Activated CD4-positive, alpha-beta T cell treated with anti-CD3 and anti-CD28 coated beads, Interleukin-2, amount 10 ng/mL, durations not matched to agents 24 days and 14 days (primary cell): ENCODE data around the gene RHPN2. TPM values are rescaled to one million over a fixed set of nuclear protein-coding genes. Genes with fewer than 3 reads are reported as not detected.
"Not testable (repeated sequence)": the region's sequence is repeated elsewhere in the genome, so short reads cannot be mapped to it uniquely, and the experiment has no call there.

Experiments
- DNase-seq: peaks from one replicate; pipeline ENCODE4 v3.0.0; 2022
- H3K27ac Mint-ChIP-seq: one replicate; pipeline ENCODE4 v1.8.0; 2022; ENCODE audit warnings: mild to moderate bottlenecking, mixed read lengths
- H3K27me3 Mint-ChIP-seq: one replicate; pipeline ENCODE4 v1.8.0; 2022; ENCODE audit warnings: mixed read lengths
- H3K36me3 Mint-ChIP-seq: one replicate; pipeline ENCODE4 v1.8.0; 2022; ENCODE audit warnings: low read depth, mild to moderate bottlenecking, mixed read lengths
- H3K4me1 Mint-ChIP-seq: one replicate; pipeline ENCODE4 v1.8.0; 2021; ENCODE audit warnings: mixed read lengths
- H3K4me3 Mint-ChIP-seq: one replicate; pipeline ENCODE4 v1.8.0; 2022; ENCODE audit warnings: mild to moderate bottlenecking, moderate library complexity, mixed read lengths
- H3K9me3 Mint-ChIP-seq: one replicate; pipeline ENCODE4 v1.8.0; 2021; ENCODE audit warnings: mixed read lengths
- intact Hi-C: fragments of 100-400 bp; cut with micrococcal nuclease; formaldehyde crosslinking; loops from one replicate; pipeline ENCODE4 v1.15.1; 2023
- total RNA-seq: library from RNA; stranded (reverse); gene quantifications from 2 replicates; pipeline ENCODE4 v1.2.3, GENCODE V29; 2022

RHPN2 gene
- total RNA-seq, 1 donor from 2014 or later, result 2.8 TPM

DNA sequence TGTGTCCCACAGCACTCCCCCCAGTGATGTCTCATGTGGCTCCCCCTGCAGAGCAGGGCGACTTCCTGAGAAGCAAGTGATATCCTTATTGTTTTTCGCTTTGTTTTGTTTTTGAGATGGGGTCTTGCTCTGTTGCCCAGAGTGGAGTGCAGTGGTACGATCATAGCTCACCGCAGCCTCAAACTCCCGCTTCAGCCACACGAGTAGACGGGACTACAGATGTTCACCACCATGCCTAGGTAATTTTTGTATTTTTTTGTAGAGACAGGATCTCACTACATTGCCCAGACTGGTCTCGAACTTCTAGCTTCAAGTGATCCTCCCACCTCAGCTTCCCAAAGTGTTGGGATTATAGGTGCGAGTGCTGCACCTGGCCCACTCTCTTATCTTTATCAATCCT lies 97.9 kb downstream of the RHPN2 start:
- intact Hi-C loops, result no loop called here
- Mint-ChIP-seq H3K9me3 (no peaks in the 10 kb centered on the region), H3K36me3 (peaks cover 20% of the 10 kb centered on the region), H3K27ac (no peak overlapping the region), H3K27me3 (no peaks in the 10 kb centered on the region), H3K4me3 (no peak overlapping the region), H3K4me1 (peaks cover 9% of the 10 kb centered on the region)
- no peak for DNase-seq

- Mint-ChIP-seq H3K27ac (no peak overlapping the region), H3K36me3 (peaks cover 17% of the 10 kb centered on the region), H3K4me3 (no peak overlapping the region), H3K4me1 (no peaks in the 10 kb centered on the region), H3K27me3 (no peaks in the 10 kb centered on the region), H3K9me3 (no peaks in the 10 kb centered on the region)
- DNase-seq, result no peak
- intact Hi-C loops, result no loop called here
These were observed 119.4 kb downstream of the RHPN2 start for GRCh38 chr19:32945260-32945659.

GRCh38 chr19:32941273-32941672 lies 123.4 kb downstream of the RHPN2 start:
- H3K4me1 Mint-ChIP-seq, H3K9me3 Mint-ChIP-seq: not testable (repeated sequence)

GRCh38 chr19:32936065-32936464 lies 128.6 kb downstream of the RHPN2 start:
- Mint-ChIP-seq H3K4me1 (no peaks in the 10 kb centered on the region), H3K27me3 (no peaks in the 10 kb centered on the region), H3K36me3 (peaks cover 4% of the 10 kb centered on the region), H3K27ac (no peak overlapping the region), H3K4me3 (no peak overlapping the region), H3K9me3 (no peaks in the 10 kb centered on the region)
- DNase-seq, result no peak
- intact Hi-C loops, result no loop called here

More at GRCh38 chr19:32941273-32941672, 123.4 kb downstream of the RHPN2 start:
- H3K27me3 Mint-ChIP-seq, DNase-seq, H3K4me3 Mint-ChIP-seq, H3K36me3 Mint-ChIP-seq, H3K27ac Mint-ChIP-seq, intact Hi-C loops: not testable (repeated sequence)

- no peak for DNase-seq
- Mint-ChIP-seq H3K27ac (no peak overlapping the region), H3K4me3 (no peak overlapping the region), H3K27me3 (no peaks in the 10 kb centered on the region), H3K4me1 (no peaks in the 10 kb centered on the region), H3K36me3 (peaks cover 6% of the 10 kb centered on the region), H3K9me3 (no peaks in the 10 kb centered on the region)
- intact Hi-C loops, result no loop called here
These were observed 129.1 kb downstream of the RHPN2 start for GRCh38 chr19:32935629-32936028.

- H3K27ac Mint-ChIP-seq, result no peak overlapping the region
- intact Hi-C loops, result no loop called here
- no peaks in the 10 kb centered on the region for H3K27me3 Mint-ChIP-seq
- DNase-seq, result no peak
- peaks cover 20% of the 10 kb centered on the region for H3K36me3 Mint-ChIP-seq
- H3K4me3 Mint-ChIP-seq, result no peak overlapping the region
- peaks cover 6% of the 10 kb centered on the region for H3K9me3 Mint-ChIP-seq
- no peaks in the 10 kb centered on the region for H3K4me1 Mint-ChIP-seq
These were observed 131.1 kb downstream of the RHPN2 start for GRCh38 chr19:32933571-32933970.

DNA sequence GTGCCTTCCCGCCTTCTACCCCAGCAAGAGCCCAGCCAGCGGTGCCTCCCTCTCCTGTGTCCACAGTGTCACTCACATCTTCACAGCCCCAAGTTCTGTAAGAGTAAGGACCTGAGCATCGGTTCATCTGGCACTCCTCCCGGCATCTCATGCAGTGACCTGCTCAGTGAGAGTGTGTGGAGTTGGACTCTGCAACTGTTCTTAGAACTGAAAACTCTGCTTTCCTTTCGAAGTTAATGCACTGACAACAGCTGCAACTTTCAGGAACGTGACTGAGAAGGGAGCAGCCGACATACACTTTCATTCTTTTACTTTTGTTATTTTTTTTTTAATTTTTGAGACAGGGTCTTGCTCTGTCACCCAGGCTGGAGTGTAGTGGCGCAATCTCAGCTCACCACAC lies 134.1 kb downstream of the RHPN2 start:
- H3K27me3 Mint-ChIP-seq, result no peaks in the 10 kb centered on the region
- H3K4me3 Mint-ChIP-seq, result no peak overlapping the region
- H3K27ac Mint-ChIP-seq, result no peak overlapping the region
- H3K9me3 Mint-ChIP-seq, result peaks cover 14% of the 10 kb centered on the region
- no peak for DNase-seq
- H3K4me1 Mint-ChIP-seq, result no peaks in the 10 kb centered on the region
- intact Hi-C loops, result no loop called here
- peaks cover 29% of the 10 kb centered on the region for H3K36me3 Mint-ChIP-seq

- no peak for DNase-seq
- intact Hi-C loops, result no loop called here
- Mint-ChIP-seq H3K36me3 (peaks cover 29% of the 10 kb centered on the region), H3K27ac (peak overlapping the region; percentile 48), H3K9me3 (peaks cover 14% of the 10 kb centered on the region), H3K4me1 (no peaks in the 10 kb centered on the region), H3K27me3 (no peaks in the 10 kb centered on the region), H3K4me3 (no peak overlapping the region)
These were observed 135.9 kb downstream of the RHPN2 start for GRCh38 chr19:32928806-32929205.

Other genes with a start within 250 kb of the RHPN2 start
- 0.12 TPM in 1 of 2 replicates, not detected in the other for gene SLC7A9, start 195.1 kb downstream of the RHPN2 start, total RNA-seq
- 16.9 and 17.6 TPM in 2 replicates for gene CEP89, start 92.9 kb downstream of the RHPN2 start, total RNA-seq
- gene FAAP24, start 92.6 kb downstream of the RHPN2 start, total RNA-seq, result 10.0 and 10.1 TPM in 2 replicates
- gene GPATCH1, start 16.3 kb upstream of the RHPN2 start, total RNA-seq, result 11.7 and 12.9 TPM in 2 replicates
- not detected in 2 replicates for gene WDR88, start 67.2 kb upstream of the RHPN2 start, total RNA-seq
- 0.23 and 0.43 TPM in 2 replicates for gene LRP3, start 129.4 kb upstream of the RHPN2 start, total RNA-seq
- not detected in 2 replicates for gene SLC7A10, start 161.0 kb upstream of the RHPN2 start, total RNA-seq
- gene CEBPA, start 237.6 kb upstream of the RHPN2 start, total RNA-seq, result 1.2 and 1.4 TPM in 2 replicates